ENCODE results near the gene CNTNAP2. TPM values are rescaled to one million over a fixed set of nuclear protein-coding genes. Genes with fewer than 3 reads are reported as not detected.

Gene CNTNAP2
- total RNA-seq, 1 donor from 2014 or later: 2.2 TPM

GRCh38 chr7:146094356-146094755, 22.2 kb upstream of the CNTNAP2 start:
- Histone ChIP-seq H3K9me3 (no peaks in the 10 kb centered on the region), H3K4me1 (no peaks in the 10 kb centered on the region), H3K27ac (no peak overlapping the region), H3K27me3 (no peaks in the 10 kb centered on the region), H3K4me3 (no peak overlapping the region), H3K36me3 (no peaks in the 10 kb centered on the region)
- DNase-seq (ENCODE audit: extremely low spot score in 2 of 2): no peak
- TF ChIP-seq, protein P1, sequence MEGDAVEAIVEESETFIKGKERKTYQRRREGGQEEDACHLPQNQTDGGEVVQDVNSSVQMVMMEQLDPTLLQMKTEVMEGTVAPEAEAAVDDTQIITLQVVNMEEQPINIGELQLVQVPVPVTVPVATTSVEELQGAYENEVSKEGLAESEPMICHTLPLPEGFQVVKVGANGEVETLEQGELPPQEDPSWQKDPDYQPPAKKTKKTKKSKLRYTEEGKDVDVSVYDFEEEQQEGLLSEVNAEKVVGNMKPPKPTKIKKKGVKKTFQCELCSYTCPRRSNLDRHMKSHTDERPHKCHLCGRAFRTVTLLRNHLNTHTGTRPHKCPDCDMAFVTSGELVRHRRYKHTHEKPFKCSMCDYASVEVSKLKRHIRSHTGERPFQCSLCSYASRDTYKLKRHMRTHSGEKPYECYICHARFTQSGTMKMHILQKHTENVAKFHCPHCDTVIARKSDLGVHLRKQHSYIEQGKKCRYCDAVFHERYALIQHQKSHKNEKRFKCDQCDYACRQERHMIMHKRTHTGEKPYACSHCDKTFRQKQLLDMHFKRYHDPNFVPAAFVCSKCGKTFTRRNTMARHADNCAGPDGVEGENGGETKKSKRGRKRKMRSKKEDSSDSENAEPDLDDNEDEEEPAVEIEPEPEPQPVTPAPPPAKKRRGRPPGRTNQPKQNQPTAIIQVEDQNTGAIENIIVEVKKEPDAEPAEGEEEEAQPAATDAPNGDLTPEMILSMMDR (IDR thresholded peaks at IDR 0.05): no peak
- intact Hi-C loops (cut with DNase I): no loop called here

- H3K4me3 ChIP-seq: no peak overlapping the region
- no peaks in the 10 kb centered on the region for H3K27me3 ChIP-seq
- H3K9me3 ChIP-seq: no peaks in the 10 kb centered on the region
- H3K4me1 ChIP-seq: no peaks in the 10 kb centered on the region
- DNase-seq (ENCODE audit: extremely low spot score in 2 of 2): no peak
- H3K36me3 ChIP-seq: no peaks in the 10 kb centered on the region
- no peak for TF ChIP-seq POLR2A (IDR thresholded peaks at IDR 0.05)
- TF ChIP-seq POLR2AphosphoS5 (IDR thresholded peaks at IDR 0.05; ENCODE audit: insufficient read depth in 1 of 2, low read depth in 1 of 2): no peak
- TF ChIP-seq, protein P1 (IDR thresholded peaks at IDR 0.05): no peak
- H3K27ac ChIP-seq: no peak overlapping the region
- intact Hi-C loops (cut with DNase I): no loop called here
Measured at GRCh38 chr7:146096994-146097393, 19.6 kb upstream of the CNTNAP2 start.

GRCh38 chr7:146106319-146106718, 10.3 kb upstream of the CNTNAP2 start:
- H3K9me3 ChIP-seq: no peaks in the 10 kb centered on the region
- TF ChIP-seq, protein P1 (IDR thresholded peaks at IDR 0.05): no peak
- TF ChIP-seq POLR2A (IDR thresholded peaks at IDR 0.05): no peak
- no peak for TF ChIP-seq POLR2AphosphoS5 (IDR thresholded peaks at IDR 0.05; ENCODE audit: insufficient read depth in 1 of 2, low read depth in 1 of 2)
- no peaks in the 10 kb centered on the region for H3K27me3 ChIP-seq
- no peak for DNase-seq (ENCODE audit: extremely low spot score in 2 of 2)
- no peak overlapping the region for H3K27ac ChIP-seq
- intact Hi-C loops (cut with DNase I): no loop called here
- no peaks in the 10 kb centered on the region for H3K36me3 ChIP-seq
- no peak overlapping the region for H3K4me3 ChIP-seq
- H3K4me1 ChIP-seq: no peaks in the 10 kb centered on the region

- Histone ChIP-seq H3K4me1 (peaks cover 15% of the 10 kb centered on the region), H3K36me3 (no peaks in the 10 kb centered on the region), H3K27ac (no peak overlapping the region), H3K9me3 (no peaks in the 10 kb centered on the region), H3K27me3 (no peaks in the 10 kb centered on the region), H3K4me3 (no peak overlapping the region)
- TF ChIP-seq, protein P1 (IDR thresholded peaks at IDR 0.05): no peak
- no peak for TF ChIP-seq POLR2AphosphoS5 (IDR thresholded peaks at IDR 0.05; ENCODE audit: insufficient read depth in 1 of 2, low read depth in 1 of 2)
- TF ChIP-seq POLR2A (IDR thresholded peaks at IDR 0.05): no peak
- DNase-seq (ENCODE audit: extremely low spot score in 2 of 2): no peak
- intact Hi-C loops (cut with DNase I): no loop called here
Measured at GRCh38 chr7:146112755-146113154, 3.8 kb upstream of the CNTNAP2 start.

GRCh38 chr7:146115548-146115850, 1.1 kb upstream of the CNTNAP2 start:
- TF ChIP-seq POLR2AphosphoS5 (IDR thresholded peaks at IDR 0.05; ENCODE audit: insufficient read depth in 1 of 2, low read depth in 1 of 2): no peak
- no peaks in the 10 kb centered on the region for H3K36me3 ChIP-seq
- peaks cover 15% of the 10 kb centered on the region for H3K4me1 ChIP-seq
- intact Hi-C loops (cut with DNase I): no loop called here
- no peak overlapping the region for H3K4me3 ChIP-seq
- H3K27me3 ChIP-seq: no peaks in the 10 kb centered on the region
- no peak overlapping the region for H3K27ac ChIP-seq
- no peak for DNase-seq (ENCODE audit: extremely low spot score in 2 of 2)
- H3K9me3 ChIP-seq: no peaks in the 10 kb centered on the region
